Mononuclear cell (primary cell): ENCODE results near the gene MDFI. TPM values are rescaled to one million over a fixed set of nuclear protein-coding genes. Genes with fewer than 3 reads are reported as not detected.

Experiments
- H3K27me3 ChIP-seq: 2 replicates; pipeline ENCODE4 v1.6.0; 2011; ENCODE audit warnings: low read length, control low read depth; ENCODE audit not compliant: insufficient read depth
- H3K4me1 ChIP-seq: 2 replicates; pipeline ENCODE4 v1.5.1; 2011; ENCODE audit warnings: mild to moderate bottlenecking, low read length, control low read depth; ENCODE audit not compliant: insufficient read depth
- H3K4me3 ChIP-seq: 2 replicates; pipeline ENCODE4 v1.5.1; 2011; ENCODE audit warnings: mild to moderate bottlenecking, low read length, moderate library complexity
- H3K9me3 ChIP-seq: 2 replicates; pipeline ENCODE4 v1.5.1; 2011; ENCODE audit warnings: low read depth, mild to moderate bottlenecking, control low read depth, low read length
- total RNA-seq: library from RNA; depleted of rRNA; stranded (reverse); fragments of >200 nt; gene quantifications from one replicate; pipeline ENCODE4 v1.2.3, GENCODE V29; 2012

The MDFI gene
- total RNA-seq, 1 donor: not detected

DNA sequence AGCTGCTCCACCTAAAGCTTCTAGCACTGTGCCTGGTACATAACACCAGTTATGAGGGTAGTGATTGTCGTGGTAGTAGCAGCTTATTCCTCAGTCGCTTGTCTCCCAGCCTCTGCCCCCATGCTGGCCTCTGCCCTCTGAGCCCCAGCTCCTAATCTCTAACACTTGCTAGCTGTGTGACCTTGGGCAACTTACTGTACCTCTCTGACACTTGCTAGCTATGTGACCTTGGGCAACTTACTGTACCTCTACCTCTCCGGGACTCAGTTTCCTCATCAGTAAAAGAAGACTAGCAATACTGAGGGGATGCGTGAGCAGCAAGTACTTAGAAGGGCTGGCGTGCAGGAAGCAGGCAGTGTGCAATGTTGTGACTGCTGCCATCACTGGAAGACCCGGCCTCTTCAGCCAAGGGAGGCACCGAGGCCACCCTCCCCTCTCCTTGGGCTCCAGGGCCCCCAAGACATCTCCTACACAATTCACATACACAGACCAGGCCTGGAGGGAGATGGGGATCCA lies 9.9 kb downstream of the MDFI start:
- Histone ChIP-seq H3K4me3 (no peak overlapping the region), H3K27me3 (no peaks in the 10 kb centered on the region), H3K9me3 (no peaks in the 10 kb centered on the region), H3K4me1 (no peaks in the 10 kb centered on the region)

DNA sequence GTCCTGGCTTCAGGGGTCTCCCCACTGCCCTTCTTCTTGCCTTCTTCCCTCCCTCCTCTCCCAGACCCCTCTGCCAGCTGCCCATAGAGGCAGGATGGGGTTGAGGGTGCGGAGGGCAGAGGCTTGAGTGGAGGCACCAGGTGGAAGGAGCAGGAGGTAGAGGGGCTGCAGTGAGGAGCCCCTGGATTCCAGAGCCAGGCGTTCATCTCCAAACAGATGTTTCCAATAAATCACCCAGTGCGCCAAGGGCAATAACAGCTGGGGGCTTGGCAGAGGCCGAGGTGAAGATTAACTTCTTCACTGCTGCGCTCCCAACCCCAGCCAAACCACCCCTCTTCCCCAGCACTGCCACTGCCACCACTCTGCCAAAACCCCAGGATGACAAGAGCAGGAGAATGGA lies 10.7 kb downstream of the MDFI start:
- H3K9me3 ChIP-seq: no peaks in the 10 kb centered on the region
- H3K27me3 ChIP-seq: no peaks in the 10 kb centered on the region
- no peaks in the 10 kb centered on the region for H3K4me1 ChIP-seq
- no peak overlapping the region for H3K4me3 ChIP-seq

DNA sequence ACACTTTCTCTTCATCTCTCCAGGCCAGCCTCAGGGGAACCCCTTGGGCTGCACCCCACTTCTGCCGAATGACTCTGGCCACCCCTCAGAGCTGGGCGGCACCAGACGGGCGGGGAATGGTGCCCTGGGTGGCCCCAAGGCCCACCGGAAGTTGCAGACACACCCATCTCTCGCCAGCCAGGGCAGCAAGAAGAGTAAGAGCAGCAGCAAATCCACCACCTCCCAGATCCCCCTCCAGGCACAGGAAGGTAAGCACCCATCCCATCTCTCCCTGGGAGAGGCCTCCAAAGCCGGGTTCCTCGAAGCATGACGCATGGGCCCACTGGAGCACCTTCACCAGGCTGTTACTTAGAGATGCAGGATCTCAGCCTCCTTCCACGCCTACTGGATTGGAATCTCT lies 11.3 kb downstream of the MDFI start:
- Histone ChIP-seq H3K9me3 (no peaks in the 10 kb centered on the region), H3K4me3 (no peak overlapping the region), H3K27me3 (no peaks in the 10 kb centered on the region), H3K4me1 (no peaks in the 10 kb centered on the region)

DNA sequence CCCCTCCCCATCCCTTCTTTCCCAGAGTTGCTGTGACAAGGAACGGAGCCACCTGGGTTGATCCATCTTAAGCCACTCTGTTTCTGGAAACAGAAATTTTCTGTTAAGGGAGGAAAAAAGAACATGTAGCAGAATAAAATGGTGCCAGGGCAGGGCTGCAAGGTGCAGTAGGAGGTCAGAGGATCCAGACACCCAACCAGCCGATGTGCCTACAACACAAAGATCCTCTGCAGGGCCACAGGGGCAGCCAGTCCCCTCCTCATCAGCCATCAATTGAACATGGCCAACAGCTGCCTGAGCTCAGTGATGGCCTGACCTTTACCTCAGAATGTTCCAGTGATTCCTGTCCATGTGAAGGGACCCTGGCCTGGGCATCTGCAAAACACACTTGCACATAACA lies 11.9 kb downstream of the MDFI start:
- H3K9me3 ChIP-seq: no peaks in the 10 kb centered on the region
- H3K27me3 ChIP-seq: no peaks in the 10 kb centered on the region
- H3K4me3 ChIP-seq: no peak overlapping the region
- no peaks in the 10 kb centered on the region for H3K4me1 ChIP-seq

DNA sequence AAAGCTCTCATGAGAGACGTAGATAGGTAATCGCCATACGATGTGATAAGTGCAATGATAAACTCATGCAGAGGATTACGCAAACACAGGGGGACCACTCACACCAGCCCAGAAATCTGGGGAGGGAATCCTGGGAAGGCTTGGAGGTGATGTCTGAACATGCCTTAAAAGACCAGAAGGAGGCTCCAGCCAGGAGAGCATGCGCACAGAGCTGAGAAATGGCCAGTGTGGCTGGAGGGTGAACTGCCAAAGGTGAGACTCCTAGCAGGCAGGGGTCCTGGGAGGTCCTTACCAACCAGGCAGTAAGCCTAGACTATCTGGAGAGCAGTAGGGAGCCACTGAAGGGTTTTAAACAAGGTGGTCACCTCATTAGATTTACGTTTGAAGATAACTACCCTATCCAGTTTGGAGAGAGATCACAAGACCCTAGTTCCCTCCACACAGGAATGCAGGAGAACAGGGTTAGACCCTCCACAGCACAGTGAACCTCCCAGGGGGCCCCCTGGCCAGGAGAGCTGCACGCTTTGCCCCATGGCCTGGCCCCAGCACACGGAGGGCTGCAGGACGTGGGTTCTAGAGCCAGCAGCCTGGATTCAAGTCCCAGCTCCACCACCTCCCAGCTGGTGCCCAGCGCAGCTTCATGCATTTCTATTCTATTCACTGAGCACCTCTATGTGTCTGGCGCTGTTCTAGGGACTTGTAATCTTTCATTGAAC lies 13.1 kb downstream of the MDFI start:
- Histone ChIP-seq H3K9me3 (no peaks in the 10 kb centered on the region), H3K27me3 (no peaks in the 10 kb centered on the region), H3K4me3 (no peak overlapping the region), H3K4me1 (no peaks in the 10 kb centered on the region)

DNA sequence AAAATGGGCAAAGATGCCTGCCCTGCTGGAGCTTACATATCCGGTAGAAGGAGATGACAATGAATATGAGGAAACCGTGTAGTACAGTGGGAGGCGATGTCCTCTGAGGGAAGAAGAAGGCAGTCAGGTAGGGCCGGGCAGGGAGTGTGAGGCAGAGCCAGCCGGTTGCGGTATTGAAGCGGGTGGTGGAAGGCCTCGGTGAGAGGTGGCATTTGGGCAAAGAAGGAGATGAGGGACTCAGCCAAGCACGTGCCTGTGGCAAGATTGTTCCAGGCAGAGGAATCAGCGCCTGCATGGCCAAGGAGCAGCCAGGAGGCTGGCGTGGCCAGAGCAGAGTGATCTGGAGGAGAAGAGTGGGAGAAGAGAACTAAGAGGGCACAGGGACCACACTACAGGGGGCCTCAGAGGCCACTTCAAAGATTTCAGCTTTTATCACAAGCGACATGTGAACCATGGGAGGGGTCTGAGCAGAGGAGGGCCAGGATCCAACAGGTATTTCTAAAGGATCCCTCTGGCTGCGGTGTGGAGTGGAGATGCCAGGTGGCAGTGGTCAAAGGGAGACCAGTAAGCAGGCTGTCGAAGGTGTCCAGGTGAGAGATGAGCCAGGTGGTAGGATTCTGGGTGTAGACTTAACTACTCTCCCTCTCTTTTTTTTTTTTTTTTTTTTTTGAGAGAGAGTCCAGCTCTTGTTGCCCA lies 13.8 kb downstream of the MDFI start:
- Histone ChIP-seq H3K9me3 (no peaks in the 10 kb centered on the region), H3K4me3 (no peak overlapping the region), H3K4me1 (no peaks in the 10 kb centered on the region), H3K27me3 (no peaks in the 10 kb centered on the region)

DNA sequence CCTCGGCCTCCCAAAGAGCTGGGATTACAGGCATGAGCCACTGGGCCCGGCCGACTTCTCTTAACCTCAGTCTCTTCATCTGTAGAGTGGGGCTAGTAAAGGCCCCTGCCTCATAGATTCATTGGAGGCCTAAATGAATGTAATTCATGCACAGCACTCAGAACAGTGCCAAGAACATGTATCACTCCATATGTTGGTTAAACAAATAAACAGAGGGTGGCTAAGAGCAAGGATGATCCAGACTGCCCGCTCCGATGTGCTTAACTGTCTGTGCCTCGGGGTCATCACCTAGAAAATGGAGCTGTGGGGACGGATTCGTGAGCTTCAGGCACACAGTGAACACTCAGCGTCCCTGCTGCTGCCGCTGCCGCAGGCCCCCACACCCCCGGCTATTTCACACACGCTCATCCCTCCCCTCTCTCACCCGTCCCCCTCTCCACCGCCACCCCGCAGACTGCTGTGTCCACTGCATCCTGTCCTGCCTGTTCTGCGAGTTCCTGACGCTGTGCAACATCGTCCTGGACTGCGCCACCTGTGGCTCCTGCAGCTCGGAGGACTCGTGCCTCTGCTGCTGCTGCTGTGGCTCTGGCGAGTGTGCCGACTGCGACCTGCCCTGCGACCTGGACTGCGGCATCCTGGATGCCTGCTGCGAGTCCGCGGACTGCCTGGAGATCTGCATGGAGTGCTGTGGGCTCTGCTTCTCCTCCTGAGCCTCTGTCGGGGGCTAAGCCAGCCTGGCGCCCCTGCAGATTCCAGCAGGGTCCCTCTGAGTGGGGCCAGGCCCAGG lies 14.8 kb downstream of the MDFI start:
- no peaks in the 10 kb centered on the region for H3K9me3 ChIP-seq
- no peak overlapping the region for H3K4me3 ChIP-seq
- no peaks in the 10 kb centered on the region for H3K27me3 ChIP-seq
- no peaks in the 10 kb centered on the region for H3K4me1 ChIP-seq

DNA sequence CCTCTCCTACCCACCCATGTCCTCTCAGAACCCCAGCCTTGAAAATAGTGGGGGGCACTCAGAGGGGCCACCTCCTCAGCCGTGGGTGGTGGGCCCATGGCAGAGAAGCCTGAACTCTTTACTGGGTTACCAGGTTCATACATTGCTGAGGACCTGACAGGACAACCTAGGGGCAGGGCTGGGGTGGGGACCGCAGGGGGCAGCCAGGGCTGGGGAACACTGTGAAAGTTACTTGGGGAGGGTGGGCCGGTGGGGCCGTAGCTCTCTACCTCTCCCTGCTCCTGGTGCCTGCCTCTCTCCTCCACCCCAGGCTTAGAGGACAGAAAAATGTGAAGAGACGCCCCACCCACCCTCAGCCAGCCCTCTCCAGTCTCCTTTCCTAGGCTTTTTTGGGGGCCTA lies 15.4 kb downstream of the MDFI start:
- Histone ChIP-seq H3K4me1 (no peaks in the 10 kb centered on the region), H3K27me3 (no peaks in the 10 kb centered on the region)

DNA sequence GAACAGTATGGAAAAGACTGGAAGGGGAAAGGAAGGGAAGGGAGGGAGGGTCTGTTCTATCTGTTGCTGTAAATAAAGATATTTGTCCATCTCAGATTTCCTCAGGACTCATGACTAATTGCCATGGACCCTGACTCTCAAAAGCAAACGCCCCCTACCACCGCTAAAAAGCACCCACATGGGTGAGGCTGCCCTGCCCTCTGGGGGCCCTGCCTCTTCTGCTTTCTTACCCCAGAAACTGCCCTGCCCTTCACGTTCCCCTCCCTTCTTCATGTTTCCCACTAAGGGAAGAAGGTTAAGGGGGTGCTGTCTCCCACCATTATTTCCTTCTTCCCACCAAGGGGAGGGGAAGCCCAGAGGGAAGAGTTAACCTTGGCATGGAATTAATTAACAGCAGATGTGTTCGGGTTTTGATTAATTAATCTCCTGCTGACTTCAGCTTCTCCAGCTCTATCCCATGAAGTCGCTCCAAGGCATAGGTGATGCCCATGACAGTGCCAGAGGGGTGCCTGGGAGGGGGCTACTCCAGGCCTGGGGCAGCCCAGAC lies 16.0 kb downstream of the MDFI start:
- H3K4me3 ChIP-seq: no peak overlapping the region
- H3K4me1 ChIP-seq: no peaks in the 10 kb centered on the region
- no peaks in the 10 kb centered on the region for H3K9me3 ChIP-seq
- H3K27me3 ChIP-seq: no peaks in the 10 kb centered on the region

More for the DNA sequence above, 15.4 kb downstream of the MDFI start:
- Histone ChIP-seq H3K4me3 (no peak overlapping the region), H3K9me3 (no peaks in the 10 kb centered on the region)

DNA sequence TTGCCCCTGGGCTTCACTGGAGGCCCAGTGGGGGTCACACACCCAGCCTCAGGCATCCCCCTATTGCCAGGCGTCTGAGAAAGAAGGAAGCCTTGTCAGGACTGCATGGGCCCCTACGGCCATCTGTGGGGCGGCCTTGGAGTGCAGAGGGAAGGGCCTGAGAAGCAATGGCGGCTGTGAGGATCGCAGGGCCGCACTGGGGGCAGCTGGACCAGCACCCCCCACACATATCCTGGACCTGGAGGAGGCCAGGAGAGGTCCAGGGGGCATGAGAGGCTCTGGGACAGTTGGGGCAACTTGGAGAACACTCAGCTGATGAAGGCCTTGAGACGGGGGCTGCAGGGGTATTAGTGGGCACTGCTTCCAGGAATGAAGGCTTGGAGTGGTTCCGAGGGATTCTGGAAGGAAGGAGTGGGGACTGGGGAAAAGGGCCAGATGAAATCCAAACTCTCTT lies 16.5 kb downstream of the MDFI start:
- no peaks in the 10 kb centered on the region for H3K9me3 ChIP-seq
- no peaks in the 10 kb centered on the region for H3K27me3 ChIP-seq
- H3K4me1 ChIP-seq: no peaks in the 10 kb centered on the region
- no peak overlapping the region for H3K4me3 ChIP-seq

DNA sequence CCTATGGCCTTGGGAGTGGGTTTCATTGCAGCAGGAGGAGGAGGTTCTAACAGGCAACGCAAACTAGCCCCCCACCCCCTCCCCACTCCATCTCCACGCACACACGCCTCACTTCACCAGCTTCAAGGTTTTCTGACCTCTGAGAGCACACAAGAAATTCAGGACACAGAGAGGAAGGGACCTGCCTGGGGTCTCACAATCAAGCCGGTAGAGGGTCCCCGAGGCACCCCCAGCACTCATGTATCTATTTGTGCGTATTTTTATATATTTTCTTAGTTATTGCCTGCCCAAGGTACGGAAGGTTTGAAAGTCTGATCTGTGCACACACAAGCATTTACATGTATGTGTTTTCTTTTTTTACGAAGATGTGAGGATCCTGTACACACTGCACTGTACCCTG lies 16.9 kb downstream of the MDFI start:
- no peaks in the 10 kb centered on the region for H3K27me3 ChIP-seq
- no peak overlapping the region for H3K4me3 ChIP-seq

DNA sequence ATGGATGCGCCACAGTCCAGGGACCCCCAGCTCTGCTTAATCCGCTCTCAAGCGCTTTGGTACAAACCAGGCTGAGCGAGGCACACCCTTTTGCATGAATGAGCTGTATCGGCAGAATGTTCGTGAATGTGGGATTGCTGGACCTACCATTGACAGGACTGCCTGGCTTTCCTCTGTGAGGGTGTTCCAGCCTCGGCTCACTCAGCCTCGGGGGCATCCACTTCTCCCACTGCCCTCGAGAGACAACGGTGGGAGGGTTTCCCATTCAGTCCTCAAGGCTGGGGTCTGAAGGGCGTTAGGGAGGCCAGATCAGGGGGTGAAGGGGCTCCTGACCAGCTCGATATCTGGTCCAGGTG lies 17.4 kb downstream of the MDFI start:
- Histone ChIP-seq H3K27me3 (no peaks in the 10 kb centered on the region), H3K4me3 (no peak overlapping the region), H3K4me1 (no peaks in the 10 kb centered on the region), H3K9me3 (no peaks in the 10 kb centered on the region)

More for the DNA sequence above, 16.9 kb downstream of the MDFI start:
- Histone ChIP-seq H3K9me3 (no peaks in the 10 kb centered on the region), H3K4me1 (no peaks in the 10 kb centered on the region)

DNA sequence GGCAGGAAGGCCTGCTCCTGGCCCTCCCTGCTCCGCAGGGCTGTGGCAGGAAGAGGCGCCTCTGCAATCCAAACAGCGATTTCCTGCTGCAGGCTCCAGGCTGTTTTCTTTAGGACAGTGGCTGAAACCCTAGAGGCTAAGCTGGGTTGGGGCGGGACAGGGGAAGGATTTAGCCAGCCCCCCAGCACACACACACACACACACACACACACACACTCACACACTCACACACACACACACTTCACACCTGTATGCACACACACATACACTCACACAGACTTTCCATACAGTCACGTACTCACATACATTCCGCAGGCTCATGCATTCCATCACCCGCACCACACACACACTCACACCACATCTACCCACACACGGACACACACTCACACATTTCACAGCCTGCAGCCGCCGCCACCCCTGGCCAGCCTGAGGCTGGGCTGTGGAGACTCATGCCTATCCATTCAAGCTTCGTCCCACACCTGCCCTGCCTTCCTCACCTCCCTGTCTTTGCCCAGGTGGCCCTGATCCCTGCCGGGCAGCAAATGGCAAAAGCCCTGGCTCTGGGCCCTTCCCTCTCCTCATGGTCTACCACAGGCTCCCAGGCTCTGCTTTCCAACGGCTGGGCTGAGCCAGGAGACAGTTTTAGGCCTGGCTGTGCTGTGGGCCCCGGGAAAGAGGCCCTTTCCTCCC lies 17.9 kb downstream of the MDFI start:
- Histone ChIP-seq H3K27me3 (no peaks in the 10 kb centered on the region), H3K4me1 (no peaks in the 10 kb centered on the region), H3K9me3 (no peaks in the 10 kb centered on the region), H3K4me3 (no peak overlapping the region)

DNA sequence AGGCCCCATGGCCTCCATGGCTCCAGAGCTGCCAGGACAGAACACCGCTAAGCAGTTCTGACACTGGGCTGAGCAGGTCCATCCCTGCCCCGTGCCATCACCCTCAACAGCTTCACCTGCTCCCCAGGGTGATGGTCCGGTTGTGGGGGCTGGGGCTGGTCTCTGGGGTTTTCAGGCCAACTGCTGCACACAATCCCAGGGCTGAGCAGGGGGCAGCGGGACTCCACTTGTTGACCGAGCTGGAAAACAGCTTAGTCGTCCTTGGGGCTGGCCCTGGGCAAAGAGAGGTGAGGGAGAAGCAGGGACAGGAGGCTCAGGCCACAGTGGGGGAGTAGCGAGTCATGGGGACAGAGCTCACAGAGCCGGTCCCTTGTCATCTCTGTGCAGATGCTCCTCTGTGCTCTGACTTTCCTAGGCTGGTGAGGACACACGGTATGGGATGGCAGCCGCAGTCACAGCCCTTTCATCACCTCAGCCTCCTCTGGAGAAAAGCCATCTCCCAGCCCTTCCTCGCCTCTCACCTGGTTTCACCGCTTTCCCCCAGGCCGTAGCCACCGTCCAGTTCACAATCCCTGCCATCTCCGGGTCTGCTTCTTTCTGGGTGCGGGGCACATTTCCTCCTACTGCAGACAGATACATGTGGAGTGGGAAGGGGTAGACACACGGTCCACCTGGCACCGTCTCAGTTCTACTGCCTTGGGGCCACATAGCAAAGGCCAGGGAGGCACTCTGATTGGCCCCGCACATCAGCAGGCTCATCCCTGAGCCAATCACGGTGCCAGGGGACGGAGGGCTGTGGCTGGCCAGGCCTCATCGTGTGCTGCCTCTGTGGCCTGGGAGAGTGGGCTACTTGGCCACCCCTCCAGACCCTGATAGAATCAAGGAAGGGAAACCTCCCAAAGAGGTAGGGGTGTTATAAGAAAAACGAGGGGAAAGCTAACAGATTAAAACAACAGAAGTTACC lies 19.1 kb downstream of the MDFI start:
- Histone ChIP-seq H3K27me3 (no peaks in the 10 kb centered on the region), H3K4me3 (no peak overlapping the region), H3K9me3 (no peaks in the 10 kb centered on the region), H3K4me1 (no peaks in the 10 kb centered on the region)
